ENCODE data around the gene GPR137. TPM values are rescaled to one million over a fixed set of nuclear protein-coding genes. Genes with fewer than 3 reads are reported as not detected.

GPR137 gene
- total and polyA plus RNA-seq, 10 of the 15 experiments (the other 5 are each of a cell fraction or from before 2014, with no cell fraction given), result 0.37 to 29.2 (median 13.8) TPM

- Histone ChIP-seq H2AFZ (ENCODE audit: control insufficient read depth, low read depth, low read length) (no peak overlapping the region), H3K4me2 (ENCODE audit: control insufficient read depth, insufficient read depth) (no peak overlapping the region), H3K27me3 (replicated peaks in 1 of 2; ENCODE audit: control insufficient read depth in 2 of 2, insufficient read depth in 2 of 2, low read length in 1 of 2) (no peaks in the 10 kb centered on the region), H3K36me3 (ENCODE audit: control insufficient read depth in 2 of 2, insufficient read depth in 2 of 2, low read length in 1 of 2) (peaks cover 0 to 2% of the 10 kb centered on the region in 2 experiments; a peak in 2 of 4 replicates), H3K27ac (ENCODE audit: control insufficient read depth, insufficient read depth) (no peak overlapping the region), H3K79me2 (ENCODE audit: control insufficient read depth, insufficient read depth, low read length) (peaks cover 15% of the 10 kb centered on the region), H3K9me3 (replicated peaks; ENCODE audit: control insufficient read depth, insufficient read depth, low read length) (no peaks in the 10 kb centered on the region), H3K4me3 (0 out of 2 replicates have a peak overlapping the region, but pooled peaks have one; percentile 86), H4K20me1 (ENCODE audit: control insufficient read depth, insufficient read depth) (no peaks in the 10 kb centered on the region; the same call in 1 of the 2 replicates), H3K4me1 (ENCODE audit: control insufficient read depth, insufficient read depth, low read length) (peaks cover 7% of the 10 kb centered on the region), H3K9ac (ENCODE audit: control insufficient read depth, insufficient read depth, low read length) (no peak overlapping the region)
- intact Hi-C loops (cut with micrococcal nuclease; ENCODE audit: unreplicated experiment) (no loop called here), in situ Hi-C loops (cut with MboI) (no loop called here)
- WGBS (ENCODE audit: insufficient coverage, insufficient replicate concordance, low lambda C conversion rate, missing lambda C conversion rate), result 100% methylated on average over 3 of the region's 3 CpGs
- DNase-seq (ENCODE audit: low read depth, low spot score) (no peak), ATAC-seq (no peak), FAIRE-seq (no peak)
- ChIA-PET SMC1A (ENCODE audit: uncharacterized antibody, unreplicated experiment) (interaction anchor here (1.4 to 3.5 kb wide), 5 partner anchors 11 to 77 kb away, joined by 5 to 16 read pairs (median 7); partner anchors contain the start of genes CATSPERZ, FERMT3, PRDX5 and TRMT112), CTCF (interaction anchor here (0.6 to 5.5 kb wide), 7 partner anchors 9 to 77 kb away, joined by 3 to 46 read pairs (median 4); partner anchors contain the start of genes CATSPERZ, ESRRA, FERMT3 and PLCB3), POLR2A (interaction anchor here (0.6 to 6.2 kb wide), 5 partner anchors 12 to 102 kb away, joined by 3 to 92 read pairs (median 9); partner anchors contain the start of genes FERMT3, PRDX5 and TRMT112), RAD21 (ENCODE audit: unreplicated experiment) (interaction anchor here (0.7 to 2.7 kb wide), 5 partner anchors 12 to 72 kb away, joined by 3 to 10 read pairs (median 3); partner anchors contain the start of gene CATSPERZ)
- TF ChIP-seq NR2C1 (IDR thresholded peaks at IDR 0.05) (no peak), BACH1 (IDR thresholded peaks at IDR 0.05; ENCODE audit: borderline replicate concordance) (no peak), TARDBP (IDR thresholded peaks at IDR 0.05; ENCODE audit: borderline replicate concordance) (no peak), SUPT20H (IDR thresholded peaks at IDR 0.05; ENCODE audit: borderline replicate concordance, control insufficient read depth, low read depth, low read length) (no peak)
- TF ChIP-seq, protein P1, sequence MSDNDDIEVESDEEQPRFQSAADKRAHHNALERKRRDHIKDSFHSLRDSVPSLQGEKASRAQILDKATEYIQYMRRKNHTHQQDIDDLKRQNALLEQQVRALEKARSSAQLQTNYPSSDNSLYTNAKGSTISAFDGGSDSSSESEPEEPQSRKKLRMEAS (IDR thresholded peaks at IDR 0.05; ENCODE audit: low read depth, low read length), result no peak
- TF ChIP-seq, protein P2, sequence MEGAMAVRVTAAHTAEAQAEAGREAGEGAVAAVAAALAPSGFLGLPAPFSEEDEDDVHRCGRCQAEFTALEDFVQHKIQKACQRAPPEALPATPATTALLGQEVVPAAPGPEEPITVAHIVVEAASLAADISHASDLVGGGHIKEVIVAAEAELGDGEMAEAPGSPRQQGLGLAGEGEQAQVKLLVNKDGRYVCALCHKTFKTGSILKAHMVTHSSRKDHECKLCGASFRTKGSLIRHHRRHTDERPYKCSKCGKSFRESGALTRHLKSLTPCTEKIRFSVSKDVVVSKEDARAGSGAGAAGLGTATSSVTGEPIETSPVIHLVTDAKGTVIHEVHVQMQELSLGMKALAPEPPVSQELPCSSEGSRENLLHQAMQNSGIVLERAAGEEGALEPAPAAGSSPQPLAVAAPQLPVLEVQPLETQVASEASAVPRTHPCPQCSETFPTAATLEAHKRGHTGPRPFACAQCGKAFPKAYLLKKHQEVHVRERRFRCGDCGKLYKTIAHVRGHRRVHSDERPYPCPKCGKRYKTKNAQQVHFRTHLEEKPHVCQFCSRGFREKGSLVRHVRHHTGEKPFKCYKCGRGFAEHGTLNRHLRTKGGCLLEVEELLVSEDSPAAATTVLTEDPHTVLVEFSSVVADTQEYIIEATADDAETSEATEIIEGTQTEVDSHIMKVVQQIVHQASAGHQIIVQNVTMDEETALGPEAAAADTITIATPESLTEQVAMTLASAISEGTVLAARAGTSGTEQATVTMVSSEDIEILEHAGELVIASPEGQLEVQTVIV (IDR thresholded peaks at IDR 0.05; ENCODE audit: borderline replicate concordance, partially characterized antibody), result no peak
- BruUV-seq (replicated peaks), result no TSS peak
These were observed 2.6 kb upstream of the GPR137 start for GRCh38 chr11:64283092-64283491.
